Kidney epithelial cell (primary cell): ENCODE data around the gene BPIFA2. TPM values are rescaled to one million over a fixed set of nuclear protein-coding genes. Genes with fewer than 3 reads are reported as not detected.

Source experiments
- DNase-seq: peaks from one replicate; pipeline ENCODE4 v3.0.0-alpha.2; 2010; ENCODE audit warnings: low read depth
- H3K27me3 ChIP-seq: 2 replicates; pipeline ENCODE4 v1.6.0; 2011; ENCODE audit warnings: low read length; ENCODE audit not compliant: control insufficient read depth, insufficient read depth
- H3K36me3 ChIP-seq: 2 replicates; pipeline ENCODE4 v1.5.1; 2011; ENCODE audit warnings: low read length; ENCODE audit not compliant: control insufficient read depth, insufficient read depth
- H3K4me3 ChIP-seq: 2 replicates; pipeline ENCODE4 v1.5.1; 2011; ENCODE audit warnings: low read depth, mild to moderate bottlenecking, control low read depth, low read length
- CTCF ChIP-seq: IDR thresholded peaks from 2 replicates; pipeline ENCODE4 v1.5.1; 2011; ENCODE audit warnings: mild to moderate bottlenecking, moderate library complexity, low read length, control low read depth, inconsistent platforms; ENCODE audit not compliant: insufficient read depth, poor library complexity, severe bottlenecking
- total RNA-seq: library from RNA; depleted of rRNA; stranded (reverse); fragments of >200 nt; gene quantifications from 2 replicates; pipeline ENCODE4 v1.2.3, GENCODE V29; 2015

Gene BPIFA2
- total RNA-seq, 1 donor from 2014 or later = not detected

- no peak for DNase-seq
- Histone ChIP-seq H3K36me3 (no peaks in the 10 kb centered on the region), H3K4me3 (no peak overlapping the region), H3K27me3 (no peaks in the 10 kb centered on the region)
- TF ChIP-seq CTCF = peak; percentile 52
Observed at GRCh38 chr20:33169176-33169794, 1.3 kb downstream of the BPIFA2 start.

DNA sequence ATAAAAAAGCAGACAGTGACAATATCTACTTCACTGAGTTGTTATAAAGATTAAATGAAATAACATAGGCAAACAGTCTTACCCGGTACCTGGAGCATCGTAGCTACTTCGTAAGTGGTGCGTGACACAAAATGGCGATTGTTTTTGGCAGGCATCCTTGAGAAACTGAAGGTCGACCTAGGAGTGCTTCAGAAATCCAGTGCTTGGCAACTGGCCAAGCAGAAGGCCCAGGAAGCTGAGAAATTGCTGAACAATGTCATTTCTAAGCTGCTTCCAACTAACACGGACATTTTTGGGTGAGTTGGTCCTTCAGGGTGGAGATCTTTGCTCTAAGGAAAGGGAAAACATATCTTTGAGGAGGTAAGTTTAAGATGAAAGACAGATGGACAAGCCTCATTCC, 4.8 kb downstream of the BPIFA2 start:
- Histone ChIP-seq H3K4me3 (no peak overlapping the region), H3K36me3 (no peaks in the 10 kb centered on the region), H3K27me3 (no peaks in the 10 kb centered on the region)
- TF ChIP-seq CTCF = no peak
- no peak for DNase-seq

- no peaks in the 10 kb centered on the region for H3K36me3 ChIP-seq
- H3K4me3 ChIP-seq = no peak overlapping the region
- TF ChIP-seq CTCF = no peak
- no peak for DNase-seq
- H3K27me3 ChIP-seq = no peaks in the 10 kb centered on the region
Observed at GRCh38 chr20:33175123-33175522, 7.2 kb downstream of the BPIFA2 start.

DNA sequence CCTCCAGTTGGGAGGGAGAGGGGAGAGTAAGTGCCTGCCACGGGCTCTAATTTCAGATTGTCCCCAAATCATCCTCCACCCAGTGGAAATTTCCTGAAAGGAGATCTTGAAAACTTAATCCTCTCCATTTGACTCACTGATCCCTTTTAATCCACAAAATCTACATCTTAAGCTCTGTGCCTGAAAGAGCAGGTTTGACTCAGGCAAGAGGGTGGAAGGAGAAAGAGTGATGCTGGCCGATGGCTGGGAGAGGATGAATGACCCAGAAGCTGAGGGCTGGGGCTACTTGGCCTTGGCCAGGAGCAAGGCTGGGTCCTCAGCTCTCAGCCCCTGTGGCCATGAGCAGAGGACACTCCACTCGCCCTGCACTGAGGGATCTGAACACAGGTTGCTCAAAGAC, 8.1 kb downstream of the BPIFA2 start:
- Histone ChIP-seq H3K4me3 (no peak overlapping the region), H3K36me3 (no peaks in the 10 kb centered on the region), H3K27me3 (no peaks in the 10 kb centered on the region)
- TF ChIP-seq CTCF = no peak
- DNase-seq = no peak

DNA sequence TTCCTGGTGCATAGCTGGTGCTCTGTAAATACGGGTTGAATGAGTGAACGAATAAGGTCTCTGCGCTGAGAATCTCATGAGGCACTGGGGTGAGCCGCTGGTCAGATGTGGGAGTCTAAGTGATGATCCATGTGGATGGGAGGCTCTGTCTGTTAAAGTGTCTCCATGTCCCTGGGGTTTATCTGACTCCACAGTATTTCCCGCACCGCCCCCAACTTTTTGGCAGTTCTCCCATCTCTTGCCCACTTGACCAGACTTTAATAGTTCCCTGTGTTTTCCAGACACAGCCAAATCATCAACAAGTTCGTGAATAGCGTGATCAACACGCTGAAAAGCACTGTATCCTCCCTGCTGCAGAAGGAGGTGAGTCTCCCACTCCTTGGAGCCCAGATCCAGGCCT, 9.9 kb downstream of the BPIFA2 start:
- TF ChIP-seq CTCF = no peak
- no peak overlapping the region for H3K4me3 ChIP-seq
- H3K36me3 ChIP-seq = no peaks in the 10 kb centered on the region
- H3K27me3 ChIP-seq = no peaks in the 10 kb centered on the region
- no peak for DNase-seq

DNA sequence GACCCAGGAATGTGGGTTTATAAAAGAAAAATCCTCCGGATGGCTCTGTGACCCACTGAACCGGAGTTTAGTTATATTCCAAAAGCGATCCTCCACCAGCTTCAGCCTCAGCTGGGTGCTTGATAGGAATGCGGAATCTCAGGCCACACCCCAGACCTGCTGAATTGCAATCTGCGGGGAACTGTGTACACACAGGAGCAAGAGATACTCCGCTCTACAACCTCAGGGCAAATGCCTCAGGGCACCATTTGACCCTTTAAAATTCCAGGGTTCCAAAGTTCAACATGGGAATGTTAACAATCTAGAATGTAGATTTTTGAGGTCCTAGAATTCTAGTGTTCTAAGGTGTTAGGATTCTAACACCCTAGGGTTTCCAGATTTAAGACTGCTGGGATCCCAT, 10.8 kb downstream of the BPIFA2 start:
- DNase-seq = no peak
- TF ChIP-seq CTCF = no peak
- no peak overlapping the region for H3K4me3 ChIP-seq
- no peaks in the 10 kb centered on the region for H3K27me3 ChIP-seq
- no peaks in the 10 kb centered on the region for H3K36me3 ChIP-seq
